CD14-positive monocyte (primary cell): ENCODE measurements around the gene NLRP9. TPM values are rescaled to one million over a fixed set of nuclear protein-coding genes. Genes with fewer than 3 reads are reported as not detected.

Experiments
- DNase-seq, 3 donors: peaks; one replicate each; pipeline ENCODE4 v3.0.0-alpha.2; 2011 to 2022
- H2AFZ ChIP-seq: 2 replicates; pipeline ENCODE4 v1.6.0; 2012; ENCODE audit warnings: mild to moderate bottlenecking, low read depth, low read length, inconsistent platforms; ENCODE audit not compliant: insufficient read depth, poor library complexity, severe bottlenecking
- H3K27ac ChIP-seq, 2 donors: 1 replicate in 1 of 2; 2 replicates in 1 of 2; pipeline ENCODE4 v1.5.1; 2012 to 2013; ENCODE audit warnings: low read length in 2 of 2, control low read depth in 1 of 2, inconsistent platforms in 1 of 2, low read depth in 1 of 2, mild to moderate bottlenecking in 1 of 2
- H3K27me3 ChIP-seq, 2 donors: one replicate each; pipeline versions ENCODE4 v1.6.0 to v1.6.1; 2011 to 2013; ENCODE audit warnings: low read length in 2 of 2; ENCODE audit not compliant: control insufficient read depth in 2 of 2, insufficient read depth in 2 of 2
- H3K36me3 ChIP-seq, 2 donors: replicated peaks in 1 of 2; 1 replicate in 1 of 2; 2 replicates in 1 of 2; pipeline versions ENCODE4 v1.5.1 to v1.6.1; 2012 to 2013; ENCODE audit warnings: low read length in 2 of 2, control low read depth in 1 of 2, inconsistent platforms in 1 of 2, mild to moderate bottlenecking in 1 of 2; ENCODE audit not compliant: insufficient read depth in 2 of 2, control insufficient read depth in 1 of 2
- H3K4me1 ChIP-seq, 2 donors: 1 replicate in 1 of 2; 2 replicates in 1 of 2; pipeline versions ENCODE4 v1.5.1 to v1.6.1; 2012 to 2013; ENCODE audit warnings: low read length in 2 of 2, control low read depth in 1 of 2, inconsistent platforms in 1 of 2, mild to moderate bottlenecking in 1 of 2, moderate library complexity in 1 of 2; ENCODE audit not compliant: insufficient read depth in 2 of 2, control insufficient read depth in 1 of 2
- H3K4me2 ChIP-seq: replicated peaks from 2 replicates; pipeline ENCODE3; 2012; ENCODE audit warnings: low read length, moderate library complexity, mild to moderate bottlenecking; ENCODE audit not compliant: poor library complexity, severe bottlenecking; ENCODE audit errors: extremely low read depth
- H3K4me3 ChIP-seq, 3 experiments: fragments of 200-600 bp in 1 of 3; sonication (generic) in 1 of 3; replicated peaks in 1 of 3; 1 replicate in 2 of 3; 2 replicates in 1 of 3; pipeline ENCODE4 v1.5.1; 2011 to 2013; ENCODE audit warnings: low read length in 3 of 3, mild to moderate bottlenecking in 3 of 3, control low read depth in 2 of 3, low read depth in 2 of 3, inconsistent platforms in 1 of 3, moderate library complexity in 1 of 3
- H3K79me2 ChIP-seq: 2 replicates; pipeline ENCODE4 v1.6.0; 2012; ENCODE audit warnings: mild to moderate bottlenecking, control low read depth, inconsistent platforms, low read length, moderate library complexity; ENCODE audit not compliant: insufficient read depth
- H3K9ac ChIP-seq: 2 replicates; pipeline ENCODE4 v1.6.0; 2017; ENCODE audit warnings: low read length, mild to moderate bottlenecking; ENCODE audit not compliant: insufficient read depth, poor library complexity, severe bottlenecking
- H3K9me3 ChIP-seq, 2 donors: replicated peaks in 1 of 2; 1 replicate in 1 of 2; 2 replicates in 1 of 2; pipeline versions ENCODE4 v1.5.1 to v1.6.1; 2012 to 2013; ENCODE audit warnings: low read length in 2 of 2, control low read depth in 1 of 2; ENCODE audit not compliant: control insufficient read depth in 1 of 2, insufficient read depth in 1 of 2
- H4K20me1 ChIP-seq: 2 replicates; pipeline ENCODE4 v1.6.0; 2012; ENCODE audit warnings: mild to moderate bottlenecking, low read length, control low read depth, moderate library complexity; ENCODE audit not compliant: insufficient read depth
- H3K27ac Mint-ChIP-seq, 7 donors: one replicate each; pipeline ENCODE4 v1.8.0; 2020; ENCODE audit warnings: mild to moderate bottlenecking in 7 of 7, mixed read lengths in 7 of 7, moderate library complexity in 6 of 7, inconsistent platforms in 2 of 7
- H3K27me3 Mint-ChIP-seq, 3 donors: one replicate each; pipeline ENCODE4 v1.8.0; 2021 to 2022; ENCODE audit warnings: low read depth in 3 of 3, mild to moderate bottlenecking in 3 of 3, mixed read lengths in 3 of 3, moderate library complexity in 3 of 3, inconsistent platforms in 1 of 3
- H3K36me3 Mint-ChIP-seq, 2 donors: one replicate each; pipeline ENCODE4 v1.8.0; 2020; ENCODE audit warnings: mixed read lengths in 2 of 2, inconsistent platforms in 1 of 2, mild to moderate bottlenecking in 1 of 2
- H3K4me1 Mint-ChIP-seq: one replicate; pipeline ENCODE4 v1.8.0; 2020; ENCODE audit warnings: mild to moderate bottlenecking, mixed read lengths
- H3K4me3 Mint-ChIP-seq, 2 donors: one replicate each; pipeline ENCODE4 v1.8.0; 2020; ENCODE audit warnings: mild to moderate bottlenecking in 2 of 2, mixed read lengths in 2 of 2, moderate library complexity in 1 of 2
- H3K9me3 Mint-ChIP-seq, 7 donors: one replicate each; pipeline ENCODE4 v1.8.0; 2020 to 2022; ENCODE audit warnings: mixed read lengths in 7 of 7, mild to moderate bottlenecking in 6 of 7, moderate library complexity in 6 of 7, inconsistent platforms in 2 of 7
- CTCF ChIP-seq: fragments of 200-600 bp; IDR thresholded peaks from one replicate; pipeline ENCODE4 v1.8.0; 2022; ENCODE audit warnings: antibody characterized with exemption, mild to moderate bottlenecking
- WGBS: methylation state at CpG from one replicate; pipeline ENCODE4 v1.1.5; 2013; ENCODE audit warnings: missing lambda C conversion rate; ENCODE audit not compliant: insufficient coverage; 5-methylcytosine and 5-hydroxymethylcytosine counted together
- intact Hi-C, 2 donors: fragments of 100-400 bp; cut with micrococcal nuclease; formaldehyde crosslinking; loops; one replicate each; pipeline versions ENCODE4 v1.15.0 to v1.15.1; 2023
- polyA plus RNA-seq, 3 donors: library from polyadenylated mRNA; depleted of rRNA in 1 of 3; unstranded in 2 of 3; stranded (reverse) in 1 of 3; fragments of 300-500 nt in 2 of 3; fragments of >200 nt in 1 of 3; fragmentation: Illumina TruSeq in 2 of 3; gene quantifications; 1 replicate in 2 of 3; 2 replicates in 1 of 3; pipeline ENCODE4 v1.2.3, GENCODE V29; 2012 to 2021

The NLRP9 gene
- polyA plus RNA-seq, 3 donors: not detected

GRCh38 chr19:55681131-55682092, 56.8 kb downstream of the NLRP9 start:
- no CpG with 5 or more reads among the region's 9 CpGs for WGBS
- intact Hi-C loops: no loop called here
- H3K9me3 ChIP-seq: no peaks in the 10 kb centered on the region
- Mint-ChIP-seq H3K27me3 (no peaks in the 10 kb centered on the region), H3K4me1 (peaks cover 42% of the 10 kb centered on the region), H3K9me3 (no peaks in the 10 kb centered on the region), H3K36me3 (peaks cover 71 to 87% of the 10 kb centered on the region in 2 donors), H3K27ac (peak overlapping the region in 2 of 7 donors; percentile 6 to 30), H3K4me3 (no peak overlapping the region)
- no peak overlapping the region for H3K4me2 ChIP-seq
- H2AFZ ChIP-seq: no peak overlapping the region
- no peak for TF ChIP-seq CTCF
- H3K36me3 ChIP-seq: peaks cover 69 to 75% of the 10 kb centered on the region in 2 donors
- H3K27ac ChIP-seq: peak overlapping the region; percentile 17 to 92
- peaks cover 88% of the 10 kb centered on the region for H4K20me1 ChIP-seq
- H3K4me3 ChIP-seq: no peak overlapping the region
- peaks cover 96% of the 10 kb centered on the region for H3K79me2 ChIP-seq
- peaks cover 41 to 46% of the 10 kb centered on the region in 2 donors for H3K4me1 ChIP-seq
- no peak overlapping the region for H3K9ac ChIP-seq
- no peak for DNase-seq
- H3K27me3 ChIP-seq: no peaks in the 10 kb centered on the region

- peaks cover 49 to 54% of the 10 kb centered on the region in 2 donors for H3K4me1 ChIP-seq
- 90% methylated on average over 15 of the region's 20 CpGs for WGBS
- H3K79me2 ChIP-seq: peaks cover 96% of the 10 kb centered on the region
- no peak overlapping the region for H3K9ac ChIP-seq
- no peaks in the 10 kb centered on the region for H3K27me3 ChIP-seq
- intact Hi-C loops: no loop called here
- Mint-ChIP-seq H3K27me3 (no peaks in the 10 kb centered on the region), H3K4me1 (peaks cover 51% of the 10 kb centered on the region), H3K4me3 (no peak overlapping the region), H3K36me3 (peaks cover 65 to 79% of the 10 kb centered on the region in 2 donors), H3K27ac (peak overlapping the region in 6 of 7 donors; percentile 8 to 98 (median 70)), H3K9me3 (no peaks in the 10 kb centered on the region)
- H3K4me2 ChIP-seq: no peak overlapping the region
- peak overlapping the region; percentile 17 to 92 for H3K27ac ChIP-seq
- H4K20me1 ChIP-seq: peaks cover 86% of the 10 kb centered on the region
- DNase-seq: no peak
- H3K4me3 ChIP-seq: no peak overlapping the region
- H3K9me3 ChIP-seq: no peaks in the 10 kb centered on the region
- H2AFZ ChIP-seq: no peak overlapping the region
- no peak for TF ChIP-seq CTCF
- H3K36me3 ChIP-seq: peaks cover 60 to 66% of the 10 kb centered on the region in 2 donors
Measured at GRCh38 chr19:55680339-55681130, 57.7 kb downstream of the NLRP9 start.
